BLaER1 (cell line): ENCODE data around the gene SPATA16.

Experiments used
- H3K27ac ChIP-seq: shearing (Covaris generic); formaldehyde crosslinking; 2 replicates; pipeline ENCODE4 v1.8.1; 2022
- H3K27me3 ChIP-seq: shearing (Covaris generic); formaldehyde crosslinking; 2 replicates; pipeline ENCODE4 v1.8.1; 2022
- H3K36me3 ChIP-seq: shearing (Covaris generic); formaldehyde crosslinking; 2 replicates; pipeline ENCODE4 v1.8.1; 2022
- H3K4me1 ChIP-seq: shearing (Covaris generic); formaldehyde crosslinking; 2 replicates; pipeline ENCODE4 v1.8.1; 2022
- H3K4me2 ChIP-seq: shearing (Covaris generic); formaldehyde crosslinking; 2 replicates; pipeline ENCODE4 v1.8.1; 2022
- H3K4me3 ChIP-seq: shearing (Covaris generic); formaldehyde crosslinking; 2 replicates; pipeline ENCODE4 v1.8.1; 2022
- H3K9ac ChIP-seq: shearing (Covaris generic); formaldehyde crosslinking; 2 replicates; pipeline ENCODE4 v1.8.1; 2022
- H3K9me3 ChIP-seq: shearing (Covaris generic); formaldehyde crosslinking; 2 replicates; pipeline ENCODE4 v1.8.1; 2022
- H4K20me1 ChIP-seq: shearing (Covaris generic); formaldehyde crosslinking; 2 replicates; pipeline ENCODE4 v1.8.1; 2022
- Cebpa-rat ChIP-seq: shearing (Covaris generic); IDR thresholded peaks from 2 replicates; pipeline ENCODE4 v1.8.1; 2022

The SPATA16 gene

DNA sequence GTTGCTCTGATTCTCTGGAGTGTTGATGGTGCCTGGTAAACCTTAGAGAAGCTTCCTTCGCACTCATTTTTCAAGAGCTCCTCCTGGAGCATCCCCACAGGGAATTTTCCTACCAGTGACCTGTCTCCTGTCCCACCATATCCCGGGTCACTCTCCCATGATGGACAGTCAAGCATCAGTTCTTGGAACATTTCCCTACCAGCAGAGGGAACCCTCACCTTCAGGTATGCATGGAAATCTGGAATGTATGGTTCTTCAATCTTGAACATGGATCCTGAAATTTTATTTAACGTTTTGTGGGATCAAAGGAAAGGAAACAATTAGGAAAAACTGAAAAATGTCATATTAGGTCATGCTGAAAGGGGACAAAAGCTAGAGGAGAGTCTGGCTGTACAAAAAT, 153.8 kb downstream of the SPATA16 start:
- Histone ChIP-seq H4K20me1 (no peaks in the 10 kb centered on the region), H3K4me3 (no peak overlapping the region), H3K4me2 (0 out of 2 replicates have a peak overlapping the region, but pooled peaks have one; percentile 10), H3K27me3 (no peaks in the 10 kb centered on the region), H3K36me3 (no peaks in the 10 kb centered on the region), H3K27ac (no peak overlapping the region), H3K9me3 (no peaks in the 10 kb centered on the region), H3K4me1 (peaks cover 8% of the 10 kb centered on the region; the same call in 1 of the 2 replicates), H3K9ac (no peak overlapping the region)
- no peak for TF ChIP-seq Cebpa-rat

DNA sequence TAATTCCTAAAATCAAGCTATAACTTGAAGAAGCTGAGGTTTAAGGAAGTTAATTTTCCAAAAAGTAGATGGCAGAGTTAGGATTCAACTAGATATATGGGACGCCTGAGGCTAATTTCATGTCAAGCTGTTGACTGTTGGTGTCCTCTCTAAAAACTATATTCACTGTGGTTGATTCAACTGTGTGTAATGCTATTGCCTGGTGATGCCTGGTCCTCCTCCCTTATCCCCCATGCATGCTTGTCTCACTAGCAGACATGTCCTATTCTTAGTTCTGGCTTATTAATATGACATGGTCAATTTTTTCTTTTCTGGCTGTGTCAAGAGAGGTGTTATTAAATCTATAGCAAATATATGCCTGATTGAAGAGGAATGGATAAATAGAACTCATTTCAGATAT, 156.1 kb downstream of the SPATA16 start:
- no peaks in the 10 kb centered on the region for H4K20me1 ChIP-seq
- no peak overlapping the region for H3K4me2 ChIP-seq
- H3K9me3 ChIP-seq = no peaks in the 10 kb centered on the region
- H3K27me3 ChIP-seq = no peaks in the 10 kb centered on the region
- H3K4me3 ChIP-seq = no peak overlapping the region
- peaks cover 8% of the 10 kb centered on the region; the same call in 1 of the 2 replicates for H3K4me1 ChIP-seq
- no peaks in the 10 kb centered on the region for H3K36me3 ChIP-seq
- no peak for TF ChIP-seq Cebpa-rat
- no peak overlapping the region for H3K27ac ChIP-seq
- H3K9ac ChIP-seq = no peak overlapping the region

GRCh38 chr3:172982736-172983364, 158.2 kb downstream of the SPATA16 start:
- H3K4me2 ChIP-seq = no peak overlapping the region
- no peak for TF ChIP-seq Cebpa-rat

DNA sequence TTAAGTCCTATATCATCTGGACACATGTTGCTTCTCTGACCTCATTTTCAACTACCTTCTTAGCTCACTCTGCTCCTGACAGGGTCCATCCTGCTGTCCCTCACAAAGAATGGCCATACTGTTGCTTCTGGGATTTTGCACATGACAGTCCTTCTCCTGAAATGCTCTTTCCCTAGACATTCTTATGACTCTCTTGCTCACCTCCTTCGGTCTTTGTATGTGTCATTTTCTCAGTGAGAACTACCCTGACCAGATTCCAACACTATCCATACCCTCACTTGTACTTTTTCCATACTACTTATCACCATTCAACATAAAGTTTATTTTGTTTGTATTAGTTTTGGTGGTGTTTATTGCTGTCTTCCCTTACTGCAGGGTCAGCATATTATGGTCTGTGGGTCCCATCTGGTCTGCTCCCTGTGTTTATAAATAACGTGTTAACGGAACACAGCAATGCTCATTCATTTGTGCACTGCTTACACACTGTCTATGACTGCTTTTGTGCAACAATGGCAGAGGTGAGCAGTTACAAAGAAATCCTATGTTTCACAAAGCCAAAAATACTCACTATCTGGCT, 159.5 kb downstream of the SPATA16 start:
- no peak overlapping the region for H3K27ac ChIP-seq
- H3K36me3 ChIP-seq = no peaks in the 10 kb centered on the region
- no peaks in the 10 kb centered on the region for H4K20me1 ChIP-seq
- no peak overlapping the region for H3K4me2 ChIP-seq
- H3K9me3 ChIP-seq = no peaks in the 10 kb centered on the region
- no peaks in the 10 kb centered on the region for H3K4me1 ChIP-seq
- H3K4me3 ChIP-seq = no peak overlapping the region
- H3K27me3 ChIP-seq = no peaks in the 10 kb centered on the region
- no peak for TF ChIP-seq Cebpa-rat
- H3K9ac ChIP-seq = no peak overlapping the region

More at GRCh38 chr3:172982736-172983364, 158.2 kb downstream of the SPATA16 start:
- H3K27ac ChIP-seq = no peak overlapping the region
- no peak overlapping the region for H3K9ac ChIP-seq
- H3K4me1 ChIP-seq = peaks cover 8% of the 10 kb centered on the region; the same call in 1 of the 2 replicates
- no peaks in the 10 kb centered on the region for H4K20me1 ChIP-seq
- H3K36me3 ChIP-seq = no peaks in the 10 kb centered on the region
- H3K9me3 ChIP-seq = no peaks in the 10 kb centered on the region
- no peaks in the 10 kb centered on the region for H3K27me3 ChIP-seq
- no peak overlapping the region for H3K4me3 ChIP-seq

GRCh38 chr3:172980849-172981248, 160.2 kb downstream of the SPATA16 start:
- H3K27ac ChIP-seq = no peak overlapping the region
- H3K4me2 ChIP-seq = no peak overlapping the region
- no peak overlapping the region for H3K4me3 ChIP-seq
- no peaks in the 10 kb centered on the region for H3K36me3 ChIP-seq
- H3K9me3 ChIP-seq = no peaks in the 10 kb centered on the region
- H3K27me3 ChIP-seq = no peaks in the 10 kb centered on the region
- H4K20me1 ChIP-seq = no peaks in the 10 kb centered on the region
- H3K9ac ChIP-seq = no peak overlapping the region
- H3K4me1 ChIP-seq = no peaks in the 10 kb centered on the region
- TF ChIP-seq Cebpa-rat = no peak

- H3K27ac ChIP-seq = no peak overlapping the region
- H3K4me1 ChIP-seq = no peaks in the 10 kb centered on the region
- no peak overlapping the region for H3K4me3 ChIP-seq
- TF ChIP-seq Cebpa-rat = no peak
- no peaks in the 10 kb centered on the region for H4K20me1 ChIP-seq
- no peaks in the 10 kb centered on the region for H3K9me3 ChIP-seq
- H3K27me3 ChIP-seq = no peaks in the 10 kb centered on the region
- H3K36me3 ChIP-seq = no peaks in the 10 kb centered on the region
- H3K4me2 ChIP-seq = no peak overlapping the region
- no peak overlapping the region for H3K9ac ChIP-seq
Measured at GRCh38 chr3:172977696-172978095, 163.3 kb downstream of the SPATA16 start.

- no peak for TF ChIP-seq Cebpa-rat
- H3K4me2 ChIP-seq = no peak overlapping the region
- no peaks in the 10 kb centered on the region for H3K27me3 ChIP-seq
- H3K4me3 ChIP-seq = no peak overlapping the region
- no peak overlapping the region for H3K27ac ChIP-seq
- no peaks in the 10 kb centered on the region for H3K9me3 ChIP-seq
- no peaks in the 10 kb centered on the region for H3K4me1 ChIP-seq
- no peaks in the 10 kb centered on the region for H3K36me3 ChIP-seq
- H3K9ac ChIP-seq = no peak overlapping the region
- H4K20me1 ChIP-seq = no peaks in the 10 kb centered on the region
Measured at GRCh38 chr3:172974969-172975368, 166.1 kb downstream of the SPATA16 start.

DNA sequence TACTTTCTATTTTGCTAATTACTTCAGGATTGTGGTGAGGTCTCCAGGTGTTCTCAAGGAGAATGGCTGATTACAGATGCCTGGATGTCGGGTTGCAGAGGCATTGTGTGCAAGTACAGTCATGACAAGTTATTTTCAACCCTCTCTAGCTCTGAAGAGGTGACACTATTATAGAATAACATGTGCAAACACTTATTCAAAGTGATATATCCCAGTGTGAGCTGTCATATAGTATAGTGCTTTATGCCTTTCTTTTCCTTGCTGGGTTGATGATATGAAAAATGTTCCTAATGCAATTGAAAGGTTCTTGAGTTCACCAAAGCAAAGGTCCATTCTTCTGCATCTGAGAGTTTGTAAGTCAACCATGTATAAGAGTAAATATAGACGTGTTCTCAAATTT, 167.2 kb downstream of the SPATA16 start:
- Histone ChIP-seq H3K9ac (no peak overlapping the region), H3K9me3 (no peaks in the 10 kb centered on the region), H3K27me3 (no peaks in the 10 kb centered on the region), H4K20me1 (no peaks in the 10 kb centered on the region), H3K4me1 (no peaks in the 10 kb centered on the region), H3K36me3 (no peaks in the 10 kb centered on the region), H3K4me2 (no peak overlapping the region), H3K27ac (no peak overlapping the region), H3K4me3 (no peak overlapping the region)
- no peak for TF ChIP-seq Cebpa-rat

- Histone ChIP-seq H3K9ac (no peak overlapping the region), H3K36me3 (no peaks in the 10 kb centered on the region), H4K20me1 (no peaks in the 10 kb centered on the region), H3K27me3 (no peaks in the 10 kb centered on the region), H3K4me2 (no peak overlapping the region), H3K9me3 (no peaks in the 10 kb centered on the region), H3K4me3 (no peak overlapping the region), H3K27ac (no peak overlapping the region), H3K4me1 (no peaks in the 10 kb centered on the region)
- no peak for TF ChIP-seq Cebpa-rat
Measured at GRCh38 chr3:172972717-172973116, 168.3 kb downstream of the SPATA16 start.

- TF ChIP-seq Cebpa-rat = no peak
- Histone ChIP-seq H3K4me2 (no peak overlapping the region), H3K27me3 (no peaks in the 10 kb centered on the region), H4K20me1 (no peaks in the 10 kb centered on the region), H3K4me1 (peaks cover 4% of the 10 kb centered on the region; the same call in 1 of the 2 replicates), H3K27ac (no peak overlapping the region), H3K9ac (no peak overlapping the region), H3K9me3 (no peaks in the 10 kb centered on the region), H3K36me3 (no peaks in the 10 kb centered on the region), H3K4me3 (no peak overlapping the region)
Measured at GRCh38 chr3:172972067-172972466, 169.0 kb downstream of the SPATA16 start.
